ENCODE data around the gene KCTD14.
"Not testable (repeated sequence)": the region's sequence is repeated elsewhere in the genome, so short reads cannot be mapped to it uniquely, and the experiment has no call there.

KCTD14 gene
- 0 to 0.21 (median 0.11) reads per million in 3 experiments for total RNA-seq

- DNase-seq: no peak
Observed at GRCh38 chr11:78022397-78023396, at the start of gene KCTD14. TSS of gene KCTD14 (minus strand) at chr11:78023276. CDS start at chr11:78023249, 27 bp downstream.

- no peak for DNase-seq
Observed at GRCh38 chr11:78072455-78072854, 49.4 kb upstream of the KCTD14 start.

GRCh38 chr11:78071717-78072116, 48.6 kb upstream of the KCTD14 start:
- no peak for DNase-seq

- DNase-seq: no peak
Observed at GRCh38 chr11:78070621-78071020, 47.5 kb upstream of the KCTD14 start.

- no peak for DNase-seq
Observed at GRCh38 chr11:78069465-78069864, 46.4 kb upstream of the KCTD14 start.

- no peak for DNase-seq
Observed at GRCh38 chr11:78067704-78068103, 44.6 kb upstream of the KCTD14 start.

- DNase-seq: no peak
Observed at GRCh38 chr11:78066471-78066870, 43.4 kb upstream of the KCTD14 start.

GRCh38 chr11:78065203-78065602, 42.1 kb upstream of the KCTD14 start:
- no peak for DNase-seq

- no peak for DNase-seq
Observed at GRCh38 chr11:78063440-78064181, 40.5 kb upstream of the KCTD14 start, which contains the start of gene THRSP. TSS of gene THRSP (plus strand) at chr11:78063861. CDS start at chr11:78063882, 21 bp downstream.

GRCh38 chr11:78062671-78063070, 39.6 kb upstream of the KCTD14 start:
- DNase-seq: no peak

GRCh38 chr11:78061921-78062311, 38.8 kb upstream of the KCTD14 start:
- no peak for DNase-seq

GRCh38 chr11:78061088-78061920, 38.2 kb upstream of the KCTD14 start:
- DNase-seq: no peak

GRCh38 chr11:78060533-78060932, 37.5 kb upstream of the KCTD14 start:
- DNase-seq: no peak

- not testable (repeated sequence) for DNase-seq
Observed at GRCh38 chr11:78059749-78060328, 36.8 kb upstream of the KCTD14 start.

GRCh38 chr11:78057462-78058055, 34.5 kb upstream of the KCTD14 start:
- no peak for DNase-seq

- no peak for DNase-seq
Observed at GRCh38 chr11:78056093-78056492, 33.0 kb upstream of the KCTD14 start.

GRCh38 chr11:78054971-78055370, 31.9 kb upstream of the KCTD14 start:
- DNase-seq: no peak

- DNase-seq: no peak
Observed at GRCh38 chr11:78050964-78051831, 28.1 kb upstream of the KCTD14 start.

- no peak for DNase-seq
Observed at GRCh38 chr11:78049348-78049747, 26.3 kb upstream of the KCTD14 start.

- DNase-seq: no peak
Observed at GRCh38 chr11:78048561-78048960, 25.5 kb upstream of the KCTD14 start.

- DNase-seq: no peak
Observed at GRCh38 chr11:78046486-78046854, 23.4 kb upstream of the KCTD14 start.

Data from central memory CD4-positive, alpha-beta T cell (primary cell).